OCI-LY7 (cell line): Measurements from ENCODE around the gene EPB41L1. TPM values are rescaled to one million over a fixed set of nuclear protein-coding genes. Genes with fewer than 3 reads are reported as not detected.

Experiments
- BruUV-seq: library from RNA; stranded (reverse); fragments of 400-500 nt; replicated peaks from 2 replicates; lab custom pipeline; 2021; lab: Mats Ljungman, UMichigan
- CTCF ChIA-PET: fragments of 300-600 bp; sonication (Branson Sonifier 250); formaldehyde crosslinking; loops from one replicate; lab custom pipeline; 2022; ENCODE audit warnings: antibody characterized with exemption; ENCODE audit not compliant: unreplicated experiment; lab: Charles Lee
- POLR2A ChIA-PET: fragments of 300-600 bp; sonication (Branson Sonifier 250); formaldehyde crosslinking; loops from one replicate; lab custom pipeline; 2022; ENCODE audit warnings: antibody characterized with exemption; lab: Charles Lee
- DNase-seq: peaks from one replicate; pipeline ENCODE4 v3.0.0-alpha.2; 2015; ENCODE audit warnings: low spot score
- H2AFZ ChIP-seq: fragments of 200-600 bp; sonication (generic), shearing (Covaris generic); 2 replicates; pipeline ENCODE4 v1.6.1; 2014; ENCODE audit warnings: mild to moderate bottlenecking, antibody characterized with exemption, low read length, moderate library complexity
- H3K27ac ChIP-seq: fragments of 200-600 bp; sonication (generic); 2 replicates; pipeline ENCODE4 v1.5.1; 2014; ENCODE audit warnings: mixed run types, low read depth, mild to moderate bottlenecking, moderate library complexity, low read length, inconsistent platforms; ENCODE audit not compliant: poor library complexity, severe bottlenecking
- H3K36me3 ChIP-seq: fragments of 200-600 bp; sonication (generic); 2 replicates; pipeline ENCODE4 v1.6.1; 2014; ENCODE audit warnings: mild to moderate bottlenecking, antibody characterized with exemption, low read length, moderate library complexity, mixed read lengths; ENCODE audit not compliant: insufficient read depth
- H3K4me1 ChIP-seq: fragments of 200-600 bp; sonication (generic); 2 replicates; pipeline ENCODE4 v1.5.1; 2014; ENCODE audit warnings: mild to moderate bottlenecking, low read length; ENCODE audit not compliant: insufficient read depth, poor library complexity, severe bottlenecking
- H3K4me2 ChIP-seq: fragments of 200-600 bp; sonication (generic); 2 replicates; pipeline ENCODE4 v1.6.1; 2014; ENCODE audit warnings: mild to moderate bottlenecking, low read length
- H3K4me3 ChIP-seq: fragments of 200-600 bp; sonication (generic); 2 replicates; pipeline ENCODE4 v1.5.1; 2014; ENCODE audit warnings: mild to moderate bottlenecking, low read depth, low read length; ENCODE audit not compliant: poor library complexity, severe bottlenecking
- H3K79me2 ChIP-seq: fragments of 200-600 bp; sonication (generic); 2 replicates; pipeline ENCODE4 v1.6.1; 2016; ENCODE audit warnings: low read depth, mild to moderate bottlenecking, low read length, moderate library complexity, mixed read lengths; ENCODE audit not compliant: insufficient read depth
- H3K9me2 ChIP-seq: fragments of 200-600 bp; sonication (generic); 2 replicates; pipeline ENCODE4 v1.6.1; 2016; ENCODE audit warnings: mild to moderate bottlenecking, low read length, mixed read lengths; ENCODE audit not compliant: insufficient read depth
- H3K9me3 ChIP-seq: fragments of 200-600 bp; sonication (generic); 2 replicates; pipeline ENCODE4 v1.6.1; 2014; ENCODE audit warnings: mild to moderate bottlenecking, mixed run types, low read length, mixed read lengths
- H4K20me1 ChIP-seq: fragments of 200-600 bp; sonication (generic); 2 replicates; pipeline ENCODE4 v1.6.1; 2014; ENCODE audit warnings: mild to moderate bottlenecking, antibody characterized with exemption, low read length, moderate library complexity, mixed read lengths; ENCODE audit not compliant: insufficient read depth
- EZH2phosphoT487 ChIP-seq: fragments of 200-600 bp; sonication (generic); IDR thresholded peaks from 2 replicates; pipeline ENCODE4 v1.6.1; 2018; ENCODE audit warnings: low read depth, borderline replicate concordance, mild to moderate bottlenecking, mixed run types, antibody characterized with exemption, low read length, moderate library complexity, mixed read lengths
- intact Hi-C: fragments of 100-400 bp; cut with micrococcal nuclease; formaldehyde crosslinking; loops from one replicate; pipeline ENCODE4 v1.10.0; 2022; ENCODE audit not compliant: unreplicated experiment
- total RNA-seq, 2 experiments: library from RNA; depleted of rRNA in 1 of 2; stranded (reverse); fragments of >200 nt in 1 of 2; shearing (Covaris generic) in 1 of 2; gene quantifications; 2 replicates each; pipeline ENCODE4 v1.2.3, GENCODE V29; 2014 to 2022
- TF ChIP-seq, protein P1 (sequence below): fragments of 200-600 bp; sonication (generic); conservative IDR thresholded peaks from 2 replicates; pipeline ENCODE4 v1.5.1; 2014; ENCODE audit warnings: mild to moderate bottlenecking, antibody characterized with exemption, low read length, moderate library complexity, mixed read lengths

The EPB41L1 gene
- total RNA-seq, 2 experiments from 2014 or later, result 0.54 to 1.6 TPM

GRCh38 chr20:36214684-36215256, 60.2 kb downstream of the EPB41L1 start:
- ChIA-PET POLR2A (no interaction called here), CTCF (interaction anchor here (0.7 kb wide), 1 partner anchor 221 kb away, joined by 3 read pairs; no protein-coding TSS in a partner anchor)
- peak; percentile 57 for DNase-seq

GRCh38 chr20:36215778-36216177, 61.2 kb downstream of the EPB41L1 start:
- no peak for DNase-seq
- Histone ChIP-seq H2AFZ (no peak overlapping the region), H3K4me2 (no peak overlapping the region), H3K27ac (no peak overlapping the region), H3K9me2 (no peaks in the 10 kb centered on the region), H4K20me1 (no peaks in the 10 kb centered on the region), H3K36me3 (no peaks in the 10 kb centered on the region), H3K4me1 (no peaks in the 10 kb centered on the region), H3K9me3 (no peaks in the 10 kb centered on the region), H3K79me2 (no peaks in the 10 kb centered on the region), H3K4me3 (no peak overlapping the region)
- CTCF ChIA-PET, result interaction anchor here (0.7 kb wide), 1 partner anchor 223 kb away, joined by 3 read pairs; no protein-coding TSS in a partner anchor
- no peak for TF ChIP-seq EZH2phosphoT487
- TF ChIP-seq, protein P1, sequence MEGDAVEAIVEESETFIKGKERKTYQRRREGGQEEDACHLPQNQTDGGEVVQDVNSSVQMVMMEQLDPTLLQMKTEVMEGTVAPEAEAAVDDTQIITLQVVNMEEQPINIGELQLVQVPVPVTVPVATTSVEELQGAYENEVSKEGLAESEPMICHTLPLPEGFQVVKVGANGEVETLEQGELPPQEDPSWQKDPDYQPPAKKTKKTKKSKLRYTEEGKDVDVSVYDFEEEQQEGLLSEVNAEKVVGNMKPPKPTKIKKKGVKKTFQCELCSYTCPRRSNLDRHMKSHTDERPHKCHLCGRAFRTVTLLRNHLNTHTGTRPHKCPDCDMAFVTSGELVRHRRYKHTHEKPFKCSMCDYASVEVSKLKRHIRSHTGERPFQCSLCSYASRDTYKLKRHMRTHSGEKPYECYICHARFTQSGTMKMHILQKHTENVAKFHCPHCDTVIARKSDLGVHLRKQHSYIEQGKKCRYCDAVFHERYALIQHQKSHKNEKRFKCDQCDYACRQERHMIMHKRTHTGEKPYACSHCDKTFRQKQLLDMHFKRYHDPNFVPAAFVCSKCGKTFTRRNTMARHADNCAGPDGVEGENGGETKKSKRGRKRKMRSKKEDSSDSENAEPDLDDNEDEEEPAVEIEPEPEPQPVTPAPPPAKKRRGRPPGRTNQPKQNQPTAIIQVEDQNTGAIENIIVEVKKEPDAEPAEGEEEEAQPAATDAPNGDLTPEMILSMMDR, result no peak
- POLR2A ChIA-PET, result interaction anchor here (0.9 kb wide), 1 partner anchor 8 kb away, joined by 4 read pairs; no protein-coding TSS in a partner anchor
- intact Hi-C loops, result no loop called here
- BruUV-seq, result no TSS peak

More at GRCh38 chr20:36214684-36215256, 60.2 kb downstream of the EPB41L1 start:
- no peaks in the 10 kb centered on the region for H3K79me2 ChIP-seq
- no peak overlapping the region for H2AFZ ChIP-seq
- no peaks in the 10 kb centered on the region for H3K36me3 ChIP-seq
- no TSS peak for BruUV-seq
- H3K27ac ChIP-seq, result no peak overlapping the region
- no peaks in the 10 kb centered on the region for H3K4me1 ChIP-seq
- H4K20me1 ChIP-seq, result no peaks in the 10 kb centered on the region
- no peaks in the 10 kb centered on the region for H3K9me2 ChIP-seq
- intact Hi-C loops, result loop anchor here (1.0 kb wide), 1 partner anchor 225 kb away; no protein-coding TSS in a partner anchor
- no peak overlapping the region for H3K4me2 ChIP-seq
- TF ChIP-seq, protein P1, result peak; percentile 83
- TF ChIP-seq EZH2phosphoT487, result no peak
- no peak overlapping the region for H3K4me3 ChIP-seq
- no peaks in the 10 kb centered on the region for H3K9me3 ChIP-seq
